HL-60 (cell line): ENCODE measurements around the gene SGMS2.

ENCODE experiments used
- DNase-seq, 2 experiments: peaks; one replicate each; pipeline ENCODE4 v3.0.0-alpha.2; 2010 to 2020; ENCODE audit warnings: low read depth in 1 of 2, low spot score in 1 of 2
- H3K27ac ChIP-seq: fragments of 250-450 bp; sonication (Bioruptor Pico); replicated peaks from 2 replicates; pipeline ENCODE4 v1.5.1; 2020; ENCODE audit warnings: mild to moderate bottlenecking, moderate library complexity
- H3K27me3 ChIP-seq: fragments of 250-450 bp; sonication (Bioruptor Pico); 2 replicates; pipeline ENCODE4 v1.5.1; 2021; ENCODE audit warnings: mild to moderate bottlenecking, moderate library complexity; ENCODE audit not compliant: insufficient read depth, poor library complexity, severe bottlenecking
- H3K4me3 ChIP-seq: replicated peaks from 2 replicates; pipeline ENCODE4 v1.5.1; 2011; ENCODE audit warnings: mild to moderate bottlenecking, control low read depth, low read length; ENCODE audit not compliant: insufficient read depth
- CTCF ChIP-seq: IDR thresholded peaks from one replicate; pipeline ENCODE4 v1.5.1; 2011; ENCODE audit warnings: low read length, control low read depth, inconsistent platforms; ENCODE audit not compliant: insufficient read depth
- GABPA ChIP-seq: IDR thresholded peaks from 2 replicates; pipeline ENCODE4 v1.6.1; 2012; ENCODE audit warnings: low read depth
- POLR2AphosphoS5 ChIP-seq: IDR thresholded peaks from 2 replicates; pipeline ENCODE4 v1.6.1; 2012; ENCODE audit warnings: low read depth
- REST ChIP-seq: IDR thresholded peaks from 2 replicates; pipeline ENCODE4 v1.6.1; 2012; ENCODE audit warnings: low read depth; ENCODE audit not compliant: insufficient replicate concordance
- SPI1 ChIP-seq: IDR thresholded peaks from 2 replicates; pipeline ENCODE4 v1.6.1; 2012; ENCODE audit warnings: low read depth, mild to moderate bottlenecking, borderline replicate concordance

Gene SGMS2

GRCh38 chr4:107885865-107886264 lies 61.1 kb downstream of the SGMS2 start:
- Histone ChIP-seq H3K27ac (no peak overlapping the region), H3K4me3 (no peak overlapping the region), H3K27me3 (no peaks in the 10 kb centered on the region)
- DNase-seq, result no peak
- TF ChIP-seq CTCF (no peak), REST (no peak), GABPA (no peak), POLR2AphosphoS5 (no peak), SPI1 (no peak)

GRCh38 chr4:107888237-107888636 lies 63.5 kb downstream of the SGMS2 start:
- no peak for DNase-seq
- H3K27me3 ChIP-seq, result no peaks in the 10 kb centered on the region
- no peak for TF ChIP-seq SPI1
- TF ChIP-seq CTCF, result no peak
- TF ChIP-seq GABPA, result no peak
- no peak for TF ChIP-seq POLR2AphosphoS5
- no peak for TF ChIP-seq REST
- H3K27ac ChIP-seq, result no peak overlapping the region
- H3K4me3 ChIP-seq, result no peak overlapping the region

GRCh38 chr4:107890779-107891178 lies 66.0 kb downstream of the SGMS2 start:
- no peak overlapping the region for H3K27ac ChIP-seq
- DNase-seq, result no peak
- TF ChIP-seq GABPA (no peak), CTCF (no peak), POLR2AphosphoS5 (no peak), REST (no peak), SPI1 (no peak)
- H3K4me3 ChIP-seq, result no peak overlapping the region
- no peaks in the 10 kb centered on the region for H3K27me3 ChIP-seq
